DMS53 treated with DMSO at 0.1 percent for 48 hours (cell line): Measurements from ENCODE around the gene TCF25.
"Not testable (repeated sequence)": the region's sequence is repeated elsewhere in the genome, so short reads cannot be mapped to it uniquely, and the experiment has no call there.

ENCODE experiments used
- DNase-seq: peaks from one replicate; lab custom pipeline; 2025; ENCODE audit not compliant: unreplicated experiment; lab: John Stamatoyannopoulos, UW

Gene TCF25

GRCh38 chr16:89904606-89905510, 31.5 kb downstream of the TCF25 start:
- no peak for DNase-seq

GRCh38 chr16:89905511-89906139, 32.2 kb downstream of the TCF25 start:
- no peak for DNase-seq

GRCh38 chr16:89906140-89907025, 33.0 kb downstream of the TCF25 start:
- DNase-seq, result no peak

GRCh38 chr16:89907055-89907814, 33.8 kb downstream of the TCF25 start:
- no peak for DNase-seq

- DNase-seq, result no peak
Measured at GRCh38 chr16:89908236-89908635, 34.8 kb downstream of the TCF25 start.

- DNase-seq, result peak; percentile 16
Measured at GRCh38 chr16:89909777-89910716, 36.7 kb downstream of the TCF25 start.

- DNase-seq, result no peak
Measured at GRCh38 chr16:89910717-89911354, 37.4 kb downstream of the TCF25 start.

- no peak for DNase-seq
Measured at GRCh38 chr16:89911375-89911774, 38.0 kb downstream of the TCF25 start.

GRCh38 chr16:89912143-89912542, 38.8 kb downstream of the TCF25 start:
- no peak for DNase-seq

- DNase-seq, result no peak
Measured at GRCh38 chr16:89912627-89913026, 39.2 kb downstream of the TCF25 start.

- no peak for DNase-seq
Measured at GRCh38 chr16:89913408-89914387, 40.3 kb downstream of the TCF25 start.

GRCh38 chr16:89914642-89915285, 41.4 kb downstream of the TCF25 start:
- DNase-seq, result not testable (repeated sequence)

- DNase-seq, result no peak
Measured at GRCh38 chr16:89915303-89916232, 42.2 kb downstream of the TCF25 start.

- DNase-seq, result peak; percentile 72
Measured at GRCh38 chr16:89917773-89918452, 44.5 kb downstream of the TCF25 start.

- no peak for DNase-seq
Measured at GRCh38 chr16:89918453-89919347, 45.3 kb downstream of the TCF25 start, which contains the start of gene MC1R. TSS of gene MC1R (plus strand) at chr16:89918862. CDS start at chr16:89919259, 397 bp downstream.
